ENCODE measurements around the gene BSG. TPM values are rescaled to one million over a fixed set of nuclear protein-coding genes. Genes with fewer than 3 reads are reported as not detected.

The BSG gene
- total and polyA plus RNA-seq, 10 of the 15 experiments (the other 5 are each of a cell fraction or from before 2014, with no cell fraction given) = 2.8 to 297 (median 199) TPM

- POLR2A ChIA-PET = interaction anchor here (0.6 to 1.1 kb wide), 3 partner anchors 8 to 52 kb away, joined by 3 to 5 read pairs (median 5); no protein-coding TSS in a partner anchor
- SMC1A ChIA-PET (ENCODE audit: uncharacterized antibody, unreplicated experiment) = interaction anchor here (0.8 to 2.0 kb wide), 3 partner anchors 43 to 85 kb away, joined by 3 to 20 read pairs (median 4); partner anchors contain the start of gene CDC34
- peaks cover 64% of the 10 kb centered on the region for H3K79me2 ChIP-seq (ENCODE audit: control insufficient read depth, insufficient read depth, low read length)
- ATAC-seq = no peak
- FAIRE-seq = no peak
- BruUV-seq (replicated peaks) = no TSS peak
- intact Hi-C loops (cut with micrococcal nuclease; ENCODE audit: unreplicated experiment) (no loop called here), in situ Hi-C loops (cut with MboI) (no loop called here)
- H3K36me3 ChIP-seq (ENCODE audit: control insufficient read depth in 2 of 2, insufficient read depth in 2 of 2, low read length in 1 of 2) = peaks cover 0 to 29% of the 10 kb centered on the region in 2 experiments; a peak in 3 of 4 replicates
- H3K4me1 ChIP-seq (ENCODE audit: control insufficient read depth, insufficient read depth, low read length) = peaks cover 3% of the 10 kb centered on the region; the same call in 1 of the 2 replicates
- no peak overlapping the region for H3K27ac ChIP-seq (ENCODE audit: control insufficient read depth, insufficient read depth)
- peak overlapping the region; percentile 62 for H3K4me2 ChIP-seq (ENCODE audit: control insufficient read depth, insufficient read depth)
- RAD21 ChIA-PET (ENCODE audit: unreplicated experiment) = interaction anchor here (1.2 to 2.0 kb wide), 4 partner anchors 9 to 87 kb away, joined by 3 to 11 read pairs (median 7); partner anchors contain the start of genes CDC34 and RNF126
- 0 out of 2 replicates have a peak, but pooled peaks cover 5% of the 10 kb centered on the region for H4K20me1 ChIP-seq (ENCODE audit: control insufficient read depth, insufficient read depth)
- no peak for DNase-seq (ENCODE audit: low read depth, low spot score)
- H2AFZ ChIP-seq (ENCODE audit: control insufficient read depth, low read depth, low read length) = no peak overlapping the region
- no peaks in the 10 kb centered on the region for H3K9me3 ChIP-seq (replicated peaks; ENCODE audit: control insufficient read depth, insufficient read depth, low read length)
- no peak overlapping the region; the same call in 1 of the 2 replicates for H3K9ac ChIP-seq (ENCODE audit: control insufficient read depth, insufficient read depth, low read length)
- 59% methylated on average over 36 of the region's 38 CpGs for WGBS (ENCODE audit: insufficient coverage, insufficient replicate concordance, low lambda C conversion rate, missing lambda C conversion rate)
- no peaks in the 10 kb centered on the region for H3K27me3 ChIP-seq (replicated peaks in 1 of 2; ENCODE audit: control insufficient read depth in 2 of 2, insufficient read depth in 2 of 2, low read length in 1 of 2)
- H3K4me3 ChIP-seq = peak overlapping the region; percentile 83
- TF ChIP-seq IKZF1 (conservative IDR thresholded peaks at IDR 0.05) = 0 out of 2 replicates have a peak, but pooled peaks have one; percentile 14
- no peak for TF ChIP-seq CEBPZ (IDR thresholded peaks at IDR 0.05; ENCODE audit: low read depth, low read length)
- CTCF ChIA-PET = interaction anchor here (0.7 to 1.6 kb wide), 2 partner anchors 44 to 65 kb away, joined by 4 to 9 read pairs; partner anchors contain the start of gene CDC34
These were observed 3.4 kb downstream of the BSG start for GRCh38 chr19:575527-576506.
